Prostate gland (tissue), 2 donors: Measurements from ENCODE around the gene CCR9. TPM values are rescaled to one million over a fixed set of nuclear protein-coding genes. Genes with fewer than 3 reads are reported as not detected.

Experiments
- DNase-seq: peaks from one replicate; pipeline ENCODE4 v3.0.0-alpha.2; 2019; ENCODE audit warnings: low spot score
- H3K27ac ChIP-seq, 2 donors: fragments of 200-600 bp; sonication (generic); 2 replicates each; pipeline ENCODE4 v1.5.1; 2017 to 2019
- H3K27me3 ChIP-seq: fragments of 200-600 bp; sonication (generic); replicated peaks from 2 replicates; pipeline ENCODE4 v1.5.1; 2019; ENCODE audit not compliant: insufficient read depth
- H3K36me3 ChIP-seq, 2 donors: fragments of 200-600 bp; sonication (generic); 1 replicate in 1 of 2; 2 replicates in 1 of 2; pipeline versions ENCODE4 v1.5.1 to v1.8.1; 2017 to 2019
- H3K4me1 ChIP-seq: fragments of 200-600 bp; sonication (generic); replicated peaks from 2 replicates; pipeline ENCODE4 v1.5.1; 2019
- H3K4me3 ChIP-seq, 2 donors: fragments of 200-600 bp; sonication (generic); 2 replicates each; pipeline ENCODE4 v1.5.1; 2017 to 2019
- H3K9me3 ChIP-seq: fragments of 200-600 bp; sonication (generic); 2 replicates; pipeline ENCODE4 v1.5.1; 2017
- POLR2A ChIP-seq: fragments of 450-650 bp; IDR thresholded peaks from one replicate; pipeline ENCODE4 v1.6.1; 2016; ENCODE audit warnings: antibody characterized with exemption, mild to moderate bottlenecking
- POLR2AphosphoS5 ChIP-seq: sonication (generic); formaldehyde crosslinking; IDR thresholded peaks from one replicate; pipeline ENCODE4 v1.6.1; 2017; ENCODE audit warnings: antibody characterized with exemption
- WGBS: methylation state at CpG from one replicate; pipeline ENCODE4 v1.1.5; 2018; 5-methylcytosine and 5-hydroxymethylcytosine counted together
- intact Hi-C: fragments of 100-400 bp; cut with DNase I; formaldehyde crosslinking; loops from one replicate; pipeline ENCODE4 v1.14.2; 2022
- total RNA-seq, 2 donors: library from RNA; depleted of rRNA; stranded (reverse); fragments of >200 nt; gene quantifications; one replicate each; pipeline ENCODE4 v1.1.0, GENCODE V29; 2016
- TF ChIP-seq, protein P1 (sequence below), 4 experiments: fragments of 200-600 bp in 2 of 4; fragments of 450-650 bp in 2 of 4; sonication (generic) in 2 of 4; IDR thresholded peaks; 1 replicate in 3 of 4; 2 replicates in 1 of 4; pipeline ENCODE4 v1.5.1; 2016 to 2019; ENCODE audit warnings: antibody characterized with exemption in 4 of 4, mild to moderate bottlenecking in 2 of 4, moderate library complexity in 2 of 4

CCR9 gene
- total RNA-seq, 2 donors from 2014 or later: 0.09 TPM; not detected in 1

DNA sequence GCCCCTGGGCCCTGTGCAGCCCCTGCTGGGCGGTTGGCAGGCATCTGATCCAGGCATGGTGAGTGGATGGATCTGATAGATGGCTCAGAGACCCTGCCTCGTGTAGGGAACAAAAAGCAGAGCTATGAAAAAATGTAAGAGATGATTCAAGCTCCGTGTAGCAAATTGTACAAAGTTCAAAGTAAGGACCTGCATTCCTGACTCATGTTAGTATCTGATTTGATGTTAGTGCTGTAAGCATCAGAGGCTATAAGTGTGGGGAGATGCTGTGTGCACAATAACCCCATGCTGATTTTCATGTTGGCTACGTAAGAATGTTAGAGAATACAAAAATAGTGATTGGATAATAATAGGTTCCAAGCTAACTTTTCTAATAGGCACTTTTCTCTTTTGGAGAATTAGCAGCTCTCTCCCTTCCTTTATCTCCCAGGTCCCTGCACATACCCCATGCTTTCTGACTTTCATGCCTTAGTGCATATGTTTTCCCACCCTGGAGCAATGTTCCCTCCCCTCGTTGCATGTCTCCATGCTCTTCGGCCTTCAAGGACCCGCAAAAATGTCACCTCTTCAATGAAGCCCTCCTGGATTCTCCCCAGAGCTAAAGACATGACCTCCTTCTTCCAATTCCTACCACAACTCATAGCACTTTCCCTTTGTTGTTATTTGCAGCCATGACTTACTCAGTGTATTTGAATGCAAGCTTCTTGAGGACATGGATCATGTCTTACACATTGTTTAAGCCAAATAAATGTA is 1.6 kb downstream of the CCR9 start:
- WGBS: 80% methylated on average over 7 of the region's 7 CpGs

DNA sequence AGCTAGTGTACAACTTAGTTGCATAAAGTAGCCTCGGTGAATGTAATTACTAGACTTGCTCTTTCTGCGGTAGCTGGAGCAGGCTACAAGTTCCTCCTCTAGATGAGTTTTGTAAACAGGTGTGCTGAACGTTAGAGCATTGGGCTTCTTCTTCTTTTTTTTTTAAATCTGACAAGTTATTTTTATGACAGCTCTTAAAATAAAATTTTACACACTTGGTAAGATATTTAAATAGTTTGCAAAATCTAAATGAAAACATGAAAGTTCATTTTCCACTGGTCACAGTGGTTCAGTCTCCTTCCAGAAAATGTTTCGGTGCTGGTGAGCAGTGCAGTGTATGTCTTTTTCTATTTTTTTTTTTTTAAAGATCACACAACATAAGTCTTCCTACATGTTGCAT is 3.0 kb downstream of the CCR9 start:
- no peaks in the 10 kb centered on the region for H3K36me3 ChIP-seq
- no peak for DNase-seq
- H3K9me3 ChIP-seq: no peaks in the 10 kb centered on the region
- H3K27ac ChIP-seq: no peak overlapping the region
- H3K4me3 ChIP-seq: no peak overlapping the region
- 63% methylated on average over 4 of the region's 4 CpGs for WGBS
- intact Hi-C loops: no loop called here
- H3K27me3 ChIP-seq: no peaks in the 10 kb centered on the region
- TF ChIP-seq POLR2AphosphoS5 (no peak), POLR2A (no peak)
- TF ChIP-seq, protein P1, sequence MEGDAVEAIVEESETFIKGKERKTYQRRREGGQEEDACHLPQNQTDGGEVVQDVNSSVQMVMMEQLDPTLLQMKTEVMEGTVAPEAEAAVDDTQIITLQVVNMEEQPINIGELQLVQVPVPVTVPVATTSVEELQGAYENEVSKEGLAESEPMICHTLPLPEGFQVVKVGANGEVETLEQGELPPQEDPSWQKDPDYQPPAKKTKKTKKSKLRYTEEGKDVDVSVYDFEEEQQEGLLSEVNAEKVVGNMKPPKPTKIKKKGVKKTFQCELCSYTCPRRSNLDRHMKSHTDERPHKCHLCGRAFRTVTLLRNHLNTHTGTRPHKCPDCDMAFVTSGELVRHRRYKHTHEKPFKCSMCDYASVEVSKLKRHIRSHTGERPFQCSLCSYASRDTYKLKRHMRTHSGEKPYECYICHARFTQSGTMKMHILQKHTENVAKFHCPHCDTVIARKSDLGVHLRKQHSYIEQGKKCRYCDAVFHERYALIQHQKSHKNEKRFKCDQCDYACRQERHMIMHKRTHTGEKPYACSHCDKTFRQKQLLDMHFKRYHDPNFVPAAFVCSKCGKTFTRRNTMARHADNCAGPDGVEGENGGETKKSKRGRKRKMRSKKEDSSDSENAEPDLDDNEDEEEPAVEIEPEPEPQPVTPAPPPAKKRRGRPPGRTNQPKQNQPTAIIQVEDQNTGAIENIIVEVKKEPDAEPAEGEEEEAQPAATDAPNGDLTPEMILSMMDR (IDR thresholded peaks at IDR 0.05): no peak
- H3K4me1 ChIP-seq: no peaks in the 10 kb centered on the region

More for the DNA sequence above, 1.6 kb downstream of the CCR9 start:
- no peaks in the 10 kb centered on the region for H3K4me1 ChIP-seq
- DNase-seq: no peak
- H3K27me3 ChIP-seq: no peaks in the 10 kb centered on the region
- no peaks in the 10 kb centered on the region for H3K9me3 ChIP-seq
- intact Hi-C loops: no loop called here
- no peaks in the 10 kb centered on the region for H3K36me3 ChIP-seq
- no peak overlapping the region for H3K27ac ChIP-seq
- H3K4me3 ChIP-seq: no peak overlapping the region
- TF ChIP-seq, protein P1 (IDR thresholded peaks at IDR 0.05): no peak
- TF ChIP-seq POLR2AphosphoS5: no peak
- no peak for TF ChIP-seq POLR2A

DNA sequence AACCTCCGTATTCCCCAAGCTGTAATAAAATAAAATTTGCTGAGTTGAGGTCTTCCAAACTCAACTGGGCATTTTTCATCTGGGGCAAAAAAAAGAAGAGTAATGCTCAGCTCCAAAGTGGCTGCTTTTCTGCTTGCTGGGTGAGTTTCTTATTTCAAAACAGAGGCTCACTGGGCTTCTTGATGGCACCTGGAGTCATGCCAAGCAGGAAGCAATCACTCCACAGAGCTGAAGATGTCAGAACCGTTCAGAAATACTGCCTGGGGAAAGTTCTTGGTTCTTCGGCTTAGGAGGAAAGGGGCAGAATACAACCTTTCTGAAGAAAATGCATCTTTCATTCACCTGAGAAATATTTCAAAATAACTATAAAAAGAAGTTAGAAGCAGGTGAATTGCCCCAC is 4.1 kb downstream of the CCR9 start:
- Histone ChIP-seq H3K4me3 (no peak overlapping the region), H3K27me3 (no peaks in the 10 kb centered on the region), H3K9me3 (no peaks in the 10 kb centered on the region), H3K36me3 (no peaks in the 10 kb centered on the region), H3K4me1 (no peaks in the 10 kb centered on the region), H3K27ac (no peak overlapping the region)
- peak; percentile 8 for DNase-seq
- TF ChIP-seq, protein P1 (IDR thresholded peaks at IDR 0.05): no peak
- TF ChIP-seq POLR2AphosphoS5 (no peak), POLR2A (no peak)
- WGBS: 27% methylated on average over 3 of the region's 3 CpGs
- intact Hi-C loops: no loop called here

DNA sequence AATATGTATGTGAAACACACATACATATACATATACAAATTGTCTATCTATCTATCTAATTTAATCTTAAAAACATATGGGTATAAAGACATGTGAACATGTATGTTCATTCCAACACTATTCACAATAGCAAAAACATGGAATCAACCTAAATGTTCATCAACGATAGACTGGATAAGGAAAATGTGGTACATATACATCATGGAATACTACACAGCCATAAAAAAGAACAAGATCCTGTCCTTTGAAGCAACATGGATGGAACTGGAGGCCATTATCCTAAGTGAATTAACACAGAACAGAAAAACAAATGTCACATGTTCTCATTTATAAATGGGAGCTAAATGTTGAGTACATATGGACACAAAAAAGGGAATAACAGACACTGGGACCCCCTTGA is 5.8 kb downstream of the CCR9 start:
- 100% methylated on average over 1 of the region's 1 CpG for WGBS
- intact Hi-C loops: no loop called here
- DNase-seq: no peak
- Histone ChIP-seq H3K36me3 (no peaks in the 10 kb centered on the region), H3K27me3 (no peaks in the 10 kb centered on the region), H3K9me3 (no peaks in the 10 kb centered on the region), H3K4me3 (no peak overlapping the region), H3K4me1 (no peaks in the 10 kb centered on the region), H3K27ac (no peak overlapping the region)
- no peak for TF ChIP-seq POLR2A
- TF ChIP-seq POLR2AphosphoS5: no peak
- TF ChIP-seq, protein P1 (IDR thresholded peaks at IDR 0.05): no peak

DNA sequence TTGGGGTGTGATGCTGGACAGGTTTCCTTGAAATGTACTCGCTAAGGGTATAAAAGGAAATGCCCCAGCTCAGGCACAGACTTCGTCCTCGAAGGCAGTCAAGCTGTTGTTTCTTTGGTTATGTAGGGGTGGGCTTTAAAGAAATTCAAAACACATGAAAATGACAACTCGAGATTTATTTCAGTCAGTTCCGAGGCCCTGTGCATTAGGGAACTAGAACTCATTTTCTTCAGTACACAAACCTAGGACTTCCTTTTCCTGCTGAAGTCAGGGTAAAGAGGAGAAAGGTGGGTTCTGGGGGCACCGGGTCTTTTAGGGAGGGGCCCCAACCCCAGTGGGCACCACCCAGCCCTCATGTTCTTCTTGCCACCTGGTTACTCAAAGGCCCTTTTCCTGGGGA is 7.7 kb downstream of the CCR9 start:
- DNase-seq: no peak
- TF ChIP-seq POLR2AphosphoS5: no peak
- TF ChIP-seq POLR2A: no peak
- TF ChIP-seq, protein P1 (IDR thresholded peaks at IDR 0.05): no peak
- Histone ChIP-seq H3K27ac (no peak overlapping the region), H3K27me3 (no peaks in the 10 kb centered on the region), H3K4me3 (no peak overlapping the region), H3K9me3 (no peaks in the 10 kb centered on the region), H3K4me1 (no peaks in the 10 kb centered on the region), H3K36me3 (no peaks in the 10 kb centered on the region)
- intact Hi-C loops: no loop called here
- WGBS: 75% methylated on average over 6 of the region's 6 CpGs
